Progenitor cell of endocrine pancreas (in vitro differentiated cells): ENCODE measurements around the gene KIAA1328. TPM values are rescaled to one million over a fixed set of nuclear protein-coding genes. Genes with fewer than 3 reads are reported as not detected.

Experiments
- DNase-seq: peaks from one replicate; pipeline ENCODE4 v3.0.0; 2021; ENCODE audit warnings: low spot score; ENCODE audit not compliant: unreplicated experiment
- H3K27ac Mint-ChIP-seq: 2 replicates; pipeline ENCODE4 v1.8.0; 2021; ENCODE audit warnings: mild to moderate bottlenecking, moderate library complexity, mixed read lengths
- H3K27me3 Mint-ChIP-seq: 2 replicates; pipeline ENCODE4 v1.8.0; 2021; ENCODE audit warnings: mixed read lengths
- H3K36me3 Mint-ChIP-seq: 2 replicates; pipeline ENCODE4 v1.8.0; 2022; ENCODE audit warnings: mixed read lengths; ENCODE audit not compliant: insufficient read depth
- H3K4me1 Mint-ChIP-seq: 2 replicates; pipeline ENCODE4 v1.8.0; 2021; ENCODE audit warnings: low read depth, mixed read lengths
- H3K4me3 Mint-ChIP-seq: 2 replicates; pipeline ENCODE4 v1.8.0; 2021; ENCODE audit warnings: low read depth, mild to moderate bottlenecking, moderate library complexity, mixed read lengths
- H3K9me3 Mint-ChIP-seq: 2 replicates; pipeline ENCODE4 v1.8.0; 2021; ENCODE audit warnings: low read depth, mixed read lengths
- CTCF ChIP-seq: fragments of 200-600 bp; sonication (generic); IDR thresholded peaks from one replicate; pipeline ENCODE4 v1.5.0; 2021; ENCODE audit warnings: antibody characterized with exemption, mild to moderate bottlenecking; ENCODE audit not compliant: unreplicated experiment
- total RNA-seq: library from RNA; stranded (reverse); gene quantifications from 2 replicates; pipeline ENCODE4 v1.2.1, GENCODE V29; 2021

The KIAA1328 gene
- total RNA-seq, 1 donor from 2014 or later = 12.4 TPM

GRCh38 chr18:37254973-37255372 is 426.0 kb downstream of the KIAA1328 start:
- H3K4me1 Mint-ChIP-seq = peaks cover 6% of the 10 kb centered on the region
- no peak overlapping the region for H3K27ac Mint-ChIP-seq
- peak overlapping the region; percentile 78 for H3K4me3 Mint-ChIP-seq
- H3K36me3 Mint-ChIP-seq = no peaks in the 10 kb centered on the region
- H3K9me3 Mint-ChIP-seq = no peaks in the 10 kb centered on the region
- DNase-seq = no peak
- TF ChIP-seq CTCF = no peak
- peaks cover 51% of the 10 kb centered on the region for H3K27me3 Mint-ChIP-seq

- Mint-ChIP-seq H3K27me3 (peaks cover 47% of the 10 kb centered on the region), H3K36me3 (no peaks in the 10 kb centered on the region)
- DNase-seq = no peak
Observed at GRCh38 chr18:37258131-37258530, 429.2 kb downstream of the KIAA1328 start.

GRCh38 chr18:37258819-37259218 is 429.9 kb downstream of the KIAA1328 start:
- DNase-seq = no peak
- no peaks in the 10 kb centered on the region for H3K36me3 Mint-ChIP-seq
- no peaks in the 10 kb centered on the region for H3K9me3 Mint-ChIP-seq
- H3K27me3 Mint-ChIP-seq = peaks cover 47% of the 10 kb centered on the region
- no peak overlapping the region for H3K4me3 Mint-ChIP-seq
- H3K4me1 Mint-ChIP-seq = no peaks in the 10 kb centered on the region
- H3K27ac Mint-ChIP-seq = no peak overlapping the region
- no peak for TF ChIP-seq CTCF

More at GRCh38 chr18:37258131-37258530, 429.2 kb downstream of the KIAA1328 start:
- Mint-ChIP-seq H3K9me3 (no peaks in the 10 kb centered on the region), H3K27ac (no peak overlapping the region), H3K4me3 (no peak overlapping the region), H3K4me1 (no peaks in the 10 kb centered on the region)
- TF ChIP-seq CTCF = no peak

GRCh38 chr18:37259711-37260110 is 430.8 kb downstream of the KIAA1328 start:
- no peak overlapping the region for H3K4me3 Mint-ChIP-seq
- TF ChIP-seq CTCF = no peak
- no peak overlapping the region for H3K27ac Mint-ChIP-seq
- no peak for DNase-seq
- H3K9me3 Mint-ChIP-seq = no peaks in the 10 kb centered on the region
- no peaks in the 10 kb centered on the region for H3K4me1 Mint-ChIP-seq
- H3K27me3 Mint-ChIP-seq = peaks cover 44% of the 10 kb centered on the region
- H3K36me3 Mint-ChIP-seq = no peaks in the 10 kb centered on the region

- H3K4me3 Mint-ChIP-seq = no peak overlapping the region
- no peaks in the 10 kb centered on the region for H3K9me3 Mint-ChIP-seq
- no peaks in the 10 kb centered on the region for H3K36me3 Mint-ChIP-seq
- H3K27ac Mint-ChIP-seq = no peak overlapping the region
- H3K4me1 Mint-ChIP-seq = no peaks in the 10 kb centered on the region
- no peak for TF ChIP-seq CTCF
- H3K27me3 Mint-ChIP-seq = peaks cover 36% of the 10 kb centered on the region
- no peak for DNase-seq
Observed at GRCh38 chr18:37260367-37261093, 431.6 kb downstream of the KIAA1328 start.
